HepG2 (cell line): ENCODE measurements around the gene FDXR.

Source experiments
- CTCF ChIP-seq: sonication (generic); formaldehyde crosslinking; IDR thresholded peaks from 2 replicates; pipeline ENCODE4 v1.5.0; 2020; ENCODE audit warnings: mild to moderate bottlenecking, missing genetic modification reagents, moderate library complexity
- ZBTB34 ChIP-seq: sonication (generic); formaldehyde crosslinking; IDR thresholded peaks from 2 replicates; pipeline ENCODE4 v1.8.0; 2022; ENCODE audit warnings: mild to moderate bottlenecking, missing genetic modification reagents

DNA sequence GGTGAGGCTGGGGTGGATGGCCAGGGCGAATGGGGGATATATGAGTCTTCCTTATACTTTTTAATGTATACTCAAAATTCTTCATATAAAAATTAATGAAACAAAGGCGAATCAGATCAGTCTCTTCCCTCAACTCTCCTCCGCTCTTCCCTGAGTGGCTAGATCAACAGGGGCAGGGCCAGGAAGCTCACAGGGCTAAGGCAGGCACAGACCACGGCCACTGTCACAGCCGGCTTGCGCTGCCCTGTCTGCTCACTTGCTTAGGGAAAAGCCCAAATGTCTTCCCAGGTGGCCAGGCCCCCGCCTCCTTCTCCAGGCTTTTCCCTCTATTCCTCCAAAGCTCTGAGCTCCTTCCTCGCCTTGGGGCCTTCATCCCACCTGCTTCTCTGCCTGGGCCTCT is 19.1 kb downstream of the FDXR start:
- TF ChIP-seq CTCF (no peak), ZBTB34 (no peak)
